ENCODE measurements around the gene MTHFS. TPM values are rescaled to one million over a fixed set of nuclear protein-coding genes. Genes with fewer than 3 reads are reported as not detected.

Gene MTHFS
- total and polyA plus RNA-seq, 2 donors (not counting 3 experiments of a cell fraction or from before 2014, with no cell fraction given), result 9.3 to 15.7 TPM

DNA sequence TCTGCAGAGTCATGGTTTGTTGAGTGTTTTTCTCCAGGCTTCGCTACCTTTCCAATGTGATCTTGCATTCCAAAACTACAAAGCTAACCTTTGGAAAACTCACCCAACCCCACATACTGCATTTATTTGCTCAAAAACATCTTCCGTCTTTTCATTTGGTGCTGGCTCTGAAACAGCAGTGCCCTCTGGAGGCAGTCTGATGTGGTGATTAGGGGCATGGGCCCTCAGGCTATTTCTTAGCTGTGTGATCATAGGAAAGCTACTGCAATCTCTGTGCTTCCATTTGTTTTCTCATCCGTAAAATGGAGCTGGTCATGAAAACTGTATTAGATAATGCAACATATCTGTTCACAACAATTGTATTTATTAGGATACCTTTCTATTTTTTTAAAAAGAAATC is 47.0 kb downstream of the MTHFS start:
- no peak for TF ChIP-seq POLR2AphosphoS5 (IDR thresholded peaks at IDR 0.05; ENCODE audit: insufficient read depth, low read depth, low read length)
- TF ChIP-seq POLR2A (IDR thresholded peaks at IDR 0.05; ENCODE audit: low read depth, low read length), result no peak
- TF ChIP-seq CTCF (IDR thresholded peaks at IDR 0.05; ENCODE audit: extremely low read depth in 1 of 2, insufficient read depth in 1 of 2, low read depth in 1 of 2, low read length in 2 of 2), result peak; percentile 65 to 67
- Histone ChIP-seq H3K9me3 (replicated peaks; ENCODE audit: control insufficient read depth, insufficient read depth, low read length) (no peaks in the 10 kb centered on the region), H2AFZ (ENCODE audit: low read depth, low read length) (no peak overlapping the region), H3K9me1 (replicated peaks; ENCODE audit: control insufficient read depth, extremely low read depth, insufficient read depth, low read length) (no peaks in the 10 kb centered on the region), H3K27ac (ENCODE audit: insufficient read depth, low read depth, low read length) (no peak overlapping the region), H3K27me3 (ENCODE audit: control insufficient read depth in 2 of 2, insufficient read depth in 2 of 2, low read length in 2 of 2) (no peaks in the 10 kb centered on the region), H3K4me3 (replicated peaks in 1 of 3; ENCODE audit: insufficient read depth in 1 of 3, low read depth in 1 of 3, low read length in 3 of 3) (no peak overlapping the region), H3K4me1 (ENCODE audit: control insufficient read depth, extremely low read depth, insufficient read depth, low read length) (no peaks in the 10 kb centered on the region), H4K20me1 (replicated peaks; ENCODE audit: control insufficient read depth, extremely low read depth, insufficient read depth, low read length) (no peaks in the 10 kb centered on the region), H3K9ac (replicated peaks; ENCODE audit: extremely low read depth, insufficient read depth, low read length) (no peak overlapping the region), H3K36me3 (ENCODE audit: control insufficient read depth in 2 of 2, extremely low read depth in 1 of 2, insufficient read depth in 2 of 2, low read length in 2 of 2) (no peaks in the 10 kb centered on the region), H3K79me2 (ENCODE audit: control insufficient read depth, insufficient read depth, low read length) (no peaks in the 10 kb centered on the region), H3K4me2 (ENCODE audit: insufficient read depth, low read length) (no peak overlapping the region)
- dilution Hi-C loops (cut with MboI; ENCODE audit: extremely low pct_ligation_motif_present, low sequenced_read_pairs), result no loop called here
- intact Hi-C loops (cut with micrococcal nuclease), result loop anchor here (1.0 to 5.0 kb wide), 2 partner anchors 207 to 468 kb away; no protein-coding TSS in a partner anchor
- FAIRE-seq (no peak), DNase-seq (ENCODE audit: low read depth, low spot score) (peak; percentile 40)
- ChIA-PET POLR2A (no interaction called here), CTCF (interaction anchor here (0.6 to 3.7 kb wide), 35 partner anchors 9 to 665 kb away, joined by 3 to 170 read pairs (median 3); partner anchors contain the start of genes MINAR1 and TMED3)
- BruUV-seq (replicated peaks), result no TSS peak

GRCh38 chr15:79846539-79846938 is 50.3 kb downstream of the MTHFS start:
- no peak overlapping the region for H3K9ac ChIP-seq (replicated peaks; ENCODE audit: extremely low read depth, insufficient read depth, low read length)
- no peak overlapping the region for H3K4me3 ChIP-seq (replicated peaks in 1 of 3; ENCODE audit: insufficient read depth in 1 of 3, low read depth in 1 of 3, low read length in 3 of 3)
- H4K20me1 ChIP-seq (replicated peaks; ENCODE audit: control insufficient read depth, extremely low read depth, insufficient read depth, low read length), result no peaks in the 10 kb centered on the region
- dilution Hi-C loops (cut with MboI; ENCODE audit: extremely low pct_ligation_motif_present, low sequenced_read_pairs) (no loop called here), intact Hi-C loops (cut with micrococcal nuclease) (no loop called here)
- H3K27me3 ChIP-seq (ENCODE audit: control insufficient read depth in 2 of 2, insufficient read depth in 2 of 2, low read length in 2 of 2), result no peaks in the 10 kb centered on the region
- no peaks in the 10 kb centered on the region for H3K9me1 ChIP-seq (replicated peaks; ENCODE audit: control insufficient read depth, extremely low read depth, insufficient read depth, low read length)
- TF ChIP-seq POLR2A (IDR thresholded peaks at IDR 0.05; ENCODE audit: low read depth, low read length) (no peak), MYC (IDR thresholded peaks at IDR 0.05; ENCODE audit: low read depth, low read length) (no peak), CTCF (IDR thresholded peaks at IDR 0.05; ENCODE audit: extremely low read depth in 1 of 2, insufficient read depth in 1 of 2, low read depth in 1 of 2, low read length in 2 of 2) (no peak), POLR2AphosphoS5 (IDR thresholded peaks at IDR 0.05; ENCODE audit: insufficient read depth, low read depth, low read length) (no peak), EZH2 (IDR thresholded peaks at IDR 0.05; ENCODE audit: borderline replicate concordance, low read depth, low read length, severe bottlenecking) (no peak), JUN (IDR thresholded peaks at IDR 0.05; ENCODE audit: borderline replicate concordance, insufficient read depth, insufficient read length, low read depth) (no peak), GATA2 (IDR thresholded peaks at IDR 0.05; ENCODE audit: insufficient read depth, insufficient read length, low read depth, low read length) (no peak), FOS (IDR thresholded peaks at IDR 0.05; ENCODE audit: borderline replicate concordance, insufficient read depth, low read length) (no peak)
- TF ChIP-seq, protein P1, sequence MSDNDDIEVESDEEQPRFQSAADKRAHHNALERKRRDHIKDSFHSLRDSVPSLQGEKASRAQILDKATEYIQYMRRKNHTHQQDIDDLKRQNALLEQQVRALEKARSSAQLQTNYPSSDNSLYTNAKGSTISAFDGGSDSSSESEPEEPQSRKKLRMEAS (IDR thresholded peaks at IDR 0.05; ENCODE audit: insufficient read depth, insufficient read length), result no peak
- no peak overlapping the region for H3K4me2 ChIP-seq (ENCODE audit: insufficient read depth, low read length)
- FAIRE-seq (no peak), DNase-seq (ENCODE audit: low read depth, low spot score) (no peak)
- H2AFZ ChIP-seq (ENCODE audit: low read depth, low read length), result no peak overlapping the region
- no peak overlapping the region for H3K27ac ChIP-seq (ENCODE audit: insufficient read depth, low read depth, low read length)
- ChIA-PET CTCF (interaction anchor here (1.1 to 1.6 kb wide), 2 partner anchors 465 to 467 kb away, joined by 4 to 11 read pairs; no protein-coding TSS in a partner anchor), POLR2A (no interaction called here)
- no peaks in the 10 kb centered on the region for H3K4me1 ChIP-seq (ENCODE audit: control insufficient read depth, extremely low read depth, insufficient read depth, low read length)
- BruUV-seq (replicated peaks), result no TSS peak
- H3K36me3 ChIP-seq (ENCODE audit: control insufficient read depth in 2 of 2, extremely low read depth in 1 of 2, insufficient read depth in 2 of 2, low read length in 2 of 2), result no peaks in the 10 kb centered on the region
- H3K9me3 ChIP-seq (replicated peaks; ENCODE audit: control insufficient read depth, insufficient read depth, low read length), result no peaks in the 10 kb centered on the region
- H3K79me2 ChIP-seq (ENCODE audit: control insufficient read depth, insufficient read depth, low read length), result no peaks in the 10 kb centered on the region

Measured in endothelial cell of umbilical vein (primary cell).